GM21423 (cell line): ENCODE data around the gene PNPLA7.

Experiments
- ATAC-seq: cut with Tn5 transposase; IDR thresholded peaks from one replicate; pipeline ENCODE4 v1.9.1; 2021; ENCODE audit warnings: mild to moderate bottlenecking, moderate library complexity; ENCODE audit not compliant: unreplicated experiment

The PNPLA7 gene

GRCh38 chr9:137497921-137498719, 52.1 kb downstream of the PNPLA7 start:
- no peak for ATAC-seq

GRCh38 chr9:137496601-137497375, 53.4 kb downstream of the PNPLA7 start:
- no peak for ATAC-seq

- ATAC-seq = no peak
These were observed 55.5 kb downstream of the PNPLA7 start for GRCh38 chr9:137494550-137495351.

GRCh38 chr9:137494104-137494544, 56.1 kb downstream of the PNPLA7 start:
- ATAC-seq = no peak

- no peak for ATAC-seq
These were observed 56.7 kb downstream of the PNPLA7 start for GRCh38 chr9:137493364-137494103.

GRCh38 chr9:137492464-137493363, 57.5 kb downstream of the PNPLA7 start:
- no peak for ATAC-seq

- ATAC-seq = no peak
These were observed 58.3 kb downstream of the PNPLA7 start for GRCh38 chr9:137491735-137492432.

GRCh38 chr9:137490532-137491186, 59.5 kb downstream of the PNPLA7 start:
- no peak for ATAC-seq

- ATAC-seq = no peak
These were observed 61.3 kb downstream of the PNPLA7 start for GRCh38 chr9:137488906-137489305.

- ATAC-seq = no peak
These were observed 61.9 kb downstream of the PNPLA7 start for GRCh38 chr9:137488327-137488653.

- no peak for ATAC-seq
These were observed 62.5 kb downstream of the PNPLA7 start for GRCh38 chr9:137487454-137488326.

- ATAC-seq = no peak
These were observed 63.4 kb downstream of the PNPLA7 start for GRCh38 chr9:137486545-137487453.

- ATAC-seq = no peak
These were observed 64.1 kb downstream of the PNPLA7 start for GRCh38 chr9:137486141-137486490.

- ATAC-seq = no peak
These were observed 64.7 kb downstream of the PNPLA7 start for GRCh38 chr9:137485343-137486140.

- no peak for ATAC-seq
These were observed 65.5 kb downstream of the PNPLA7 start for GRCh38 chr9:137484551-137485315.
